Activated CD4-positive, alpha-beta T cell treated with anti-CD3 and anti-CD28 coated beads, Interleukin-2, Interleukin-4, amounts not matched to agents 100 ng/mL and 50 ng/mL, durations not matched to agents 16 hours and 8 hours (primary cell): ENCODE measurements around the gene C18orf63.
"Not testable (repeated sequence)": the region's sequence is repeated elsewhere in the genome, so short reads cannot be mapped to it uniquely, and the experiment has no call there.

Source experiments
- DNase-seq: peaks from one replicate; pipeline ENCODE4 v3.0.0-alpha.2; 2020; ENCODE audit warnings: low spot score

Gene C18orf63

GRCh38 chr18:74315464-74316256 is at the start of gene C18orf63:
Gene C18orf63 (plus strand): TSS chr18:74315839. CDS start chr18:74317866, 2,027 bp downstream.
- no peak for DNase-seq

GRCh38 chr18:74266161-74266560 is 49.5 kb upstream of the C18orf63 start:
- no peak for DNase-seq

- DNase-seq, result no peak
These were observed 47.5 kb upstream of the C18orf63 start for GRCh38 chr18:74268175-74268574.

- no peak for DNase-seq
These were observed 46.6 kb upstream of the C18orf63 start for GRCh38 chr18:74268933-74269620.

- DNase-seq, result no peak
These were observed 44.0 kb upstream of the C18orf63 start for GRCh38 chr18:74271635-74272034.

GRCh38 chr18:74273394-74273793 is 42.2 kb upstream of the C18orf63 start:
- DNase-seq, result no peak

GRCh38 chr18:74274700-74275099 is 40.9 kb upstream of the C18orf63 start:
- no peak for DNase-seq

- DNase-seq, result no peak
These were observed 39.9 kb upstream of the C18orf63 start for GRCh38 chr18:74275736-74276135.

GRCh38 chr18:74276609-74277008 is 39.0 kb upstream of the C18orf63 start:
- no peak for DNase-seq

- DNase-seq, result no peak
These were observed 38.3 kb upstream of the C18orf63 start for GRCh38 chr18:74277296-74277695.

GRCh38 chr18:74278058-74278457 is 37.6 kb upstream of the C18orf63 start:
- DNase-seq, result no peak

- no peak for DNase-seq
These were observed 36.7 kb upstream of the C18orf63 start for GRCh38 chr18:74278983-74279382.

GRCh38 chr18:74281011-74281979 is 34.3 kb upstream of the C18orf63 start:
- DNase-seq, result no peak

- DNase-seq, result no peak
These were observed 33.5 kb upstream of the C18orf63 start for GRCh38 chr18:74281980-74282754.

- DNase-seq, result no peak
These were observed 32.7 kb upstream of the C18orf63 start for GRCh38 chr18:74282755-74283554.

- no peak for DNase-seq
These were observed 32.0 kb upstream of the C18orf63 start for GRCh38 chr18:74283646-74284045.

- DNase-seq, result no peak
These were observed 31.3 kb upstream of the C18orf63 start for GRCh38 chr18:74284191-74284979.

- DNase-seq, result no peak
These were observed 30.7 kb upstream of the C18orf63 start for GRCh38 chr18:74284980-74285355.

- DNase-seq, result not testable (repeated sequence)
These were observed 30.1 kb upstream of the C18orf63 start for GRCh38 chr18:74285583-74285982.
